Loucy (cell line): ENCODE results near the gene AEBP2.

ENCODE experiments used
- H2AFZ ChIP-seq: fragments of 200-600 bp; sonication (generic); 2 replicates; pipeline ENCODE4 v1.6.0; 2016; ENCODE audit warnings: antibody characterized with exemption, mild to moderate bottlenecking, low read length, moderate library complexity
- H3F3A ChIP-seq: fragments of 200-600 bp; 2 replicates; pipeline ENCODE4 v1.6.0; 2016; ENCODE audit warnings: antibody characterized with exemption, low read depth, mild to moderate bottlenecking
- H3K27me3 ChIP-seq: fragments of 200-600 bp; sonication (generic); 2 replicates; pipeline ENCODE4 v1.6.1; 2014; ENCODE audit warnings: low read length, mild to moderate bottlenecking; ENCODE audit not compliant: insufficient read depth, poor library complexity, severe bottlenecking
- H3K36me3 ChIP-seq: fragments of 200-600 bp; sonication (generic); 2 replicates; pipeline ENCODE4 v1.6.1; 2016; ENCODE audit warnings: low read length; ENCODE audit not compliant: insufficient read depth
- H3K4me1 ChIP-seq: fragments of 200-600 bp; sonication (generic); 2 replicates; pipeline ENCODE4 v1.5.1; 2014; ENCODE audit warnings: low read length, mild to moderate bottlenecking; ENCODE audit not compliant: insufficient read depth, poor library complexity, severe bottlenecking
- H3K4me2 ChIP-seq: fragments of 200-600 bp; sonication (generic); 2 replicates; pipeline ENCODE4 v1.6.0; 2014; ENCODE audit warnings: antibody characterized with exemption, low read length, low read depth, mild to moderate bottlenecking; ENCODE audit not compliant: poor library complexity, severe bottlenecking
- H3K4me3 ChIP-seq: fragments of 200-600 bp; sonication (generic); 2 replicates; pipeline ENCODE4 v1.5.1; 2014; ENCODE audit warnings: low read length, mild to moderate bottlenecking, mixed read lengths; ENCODE audit not compliant: poor library complexity, severe bottlenecking
- H3K79me2 ChIP-seq: fragments of 200-600 bp; sonication (generic); 2 replicates; pipeline ENCODE4 v1.6.1; 2014; ENCODE audit warnings: low read length; ENCODE audit not compliant: insufficient read depth
- H3K9ac ChIP-seq: fragments of 200-600 bp; sonication (generic); 2 replicates; pipeline ENCODE4 v1.6.0; 2014; ENCODE audit warnings: mild to moderate bottlenecking, low read depth, low read length, moderate library complexity; ENCODE audit not compliant: poor library complexity, severe bottlenecking
- H3K9me2 ChIP-seq: fragments of 200-600 bp; sonication (generic); replicated peaks from 2 replicates; pipeline ENCODE4 v1.6.1; 2016; ENCODE audit warnings: low read depth, low read length, mixed read lengths
- H3K9me3 ChIP-seq: fragments of 200-600 bp; sonication (generic); 2 replicates; pipeline ENCODE4 v1.6.1; 2014; ENCODE audit warnings: mild to moderate bottlenecking, antibody characterized with exemption, low read length, low read depth; ENCODE audit not compliant: insufficient read depth
- H4K20me1 ChIP-seq: fragments of 200-600 bp; sonication (generic); 2 replicates; pipeline ENCODE4 v1.6.0; 2014; ENCODE audit warnings: antibody characterized with exemption, low read length, mild to moderate bottlenecking; ENCODE audit not compliant: insufficient read depth, poor library complexity, severe bottlenecking
- CTCF ChIP-seq: fragments of 200-600 bp; sonication (generic); conservative IDR thresholded peaks from 2 replicates; pipeline ENCODE4 v1.5.1; 2014; ENCODE audit warnings: mild to moderate bottlenecking, antibody characterized with exemption, low read length
- EZH2phosphoT487 ChIP-seq: fragments of 200-600 bp; IDR thresholded peaks from 2 replicates; pipeline ENCODE4 v1.6.1; 2018; ENCODE audit warnings: antibody characterized with exemption, mild to moderate bottlenecking, moderate library complexity, borderline replicate concordance

Gene AEBP2

GRCh38 chr12:19419086-19419485 lies 20.2 kb upstream of the AEBP2 start:
- Histone ChIP-seq H3K27me3 (no peaks in the 10 kb centered on the region), H3K4me2 (no peak overlapping the region), H3K9me3 (no peaks in the 10 kb centered on the region), H3K36me3 (no peaks in the 10 kb centered on the region), H3K4me3 (no peak overlapping the region), H3F3A (no peaks in the 10 kb centered on the region), H2AFZ (no peak overlapping the region), H3K9ac (no peak overlapping the region), H3K4me1 (peaks cover 5% of the 10 kb centered on the region), H4K20me1 (no peaks in the 10 kb centered on the region), H3K9me2 (no peaks in the 10 kb centered on the region), H3K79me2 (no peaks in the 10 kb centered on the region)
- TF ChIP-seq CTCF (no peak), EZH2phosphoT487 (no peak)

- Histone ChIP-seq H4K20me1 (no peaks in the 10 kb centered on the region), H3K9me2 (no peaks in the 10 kb centered on the region), H3K4me2 (no peak overlapping the region), H3K4me3 (no peak overlapping the region), H3K36me3 (no peaks in the 10 kb centered on the region), H3K79me2 (no peaks in the 10 kb centered on the region), H3K4me1 (peaks cover 5% of the 10 kb centered on the region), H2AFZ (no peak overlapping the region), H3K9ac (no peak overlapping the region), H3K9me3 (no peaks in the 10 kb centered on the region), H3K27me3 (no peaks in the 10 kb centered on the region), H3F3A (no peaks in the 10 kb centered on the region)
- TF ChIP-seq CTCF (no peak), EZH2phosphoT487 (no peak)
Observed at GRCh38 chr12:19421503-19422282, 17.6 kb upstream of the AEBP2 start.

- Histone ChIP-seq H3K36me3 (no peaks in the 10 kb centered on the region), H3K9me3 (no peaks in the 10 kb centered on the region), H4K20me1 (no peaks in the 10 kb centered on the region), H3K9me2 (no peaks in the 10 kb centered on the region), H3K79me2 (no peaks in the 10 kb centered on the region), H3K27me3 (no peaks in the 10 kb centered on the region), H2AFZ (no peak overlapping the region), H3K9ac (no peak overlapping the region), H3K4me3 (no peak overlapping the region), H3F3A (no peaks in the 10 kb centered on the region), H3K4me1 (peaks cover 5% of the 10 kb centered on the region), H3K4me2 (no peak overlapping the region)
- no peak for TF ChIP-seq CTCF
- no peak for TF ChIP-seq EZH2phosphoT487
Observed at GRCh38 chr12:19423166-19423930, 15.9 kb upstream of the AEBP2 start.
